Hepatocyte (in vitro differentiated cells): ENCODE measurements around the gene KAT7.

Source experiments
- EZH2 ChIP-seq: fragments of 200-600 bp; sonication (generic); IDR thresholded peaks from 2 replicates; pipeline ENCODE4 v1.6.1; 2016; ENCODE audit warnings: antibody characterized with exemption, mild to moderate bottlenecking, borderline replicate concordance
- EZH2phosphoT487 ChIP-seq: fragments of 200-600 bp; sonication (generic); IDR thresholded peaks from one replicate; pipeline ENCODE4 v1.6.1; 2018; ENCODE audit warnings: antibody characterized with exemption, mild to moderate bottlenecking, low read depth, moderate library complexity; ENCODE audit not compliant: unreplicated experiment, severe bottlenecking
- TF ChIP-seq, protein P1 (sequence below): fragments of 200-600 bp; sonication (generic); IDR thresholded peaks from 2 replicates; pipeline ENCODE4 v1.5.1; 2016; ENCODE audit warnings: antibody characterized with exemption, mild to moderate bottlenecking; ENCODE audit not compliant: poor library complexity

DNA sequence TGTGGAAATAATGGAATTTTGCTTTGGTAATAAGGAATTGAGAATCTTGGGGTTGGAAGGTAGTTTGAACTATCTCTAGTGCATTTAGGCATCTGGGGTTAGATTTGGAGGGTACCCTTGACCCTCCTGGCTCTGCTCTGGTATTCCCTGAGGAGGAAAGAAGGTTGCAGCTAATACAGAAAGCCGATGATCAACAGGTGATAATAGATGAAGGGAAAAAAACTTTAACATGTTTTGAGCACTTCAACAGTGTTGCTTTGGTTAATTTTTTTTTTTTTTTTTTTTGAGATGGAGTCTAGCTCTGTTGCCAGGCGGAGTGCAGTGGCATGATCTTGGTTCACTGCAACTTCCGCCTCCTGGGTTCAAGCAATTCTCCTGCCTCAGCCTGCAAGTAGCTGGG is 4.8 kb downstream of the KAT7 start:
- TF ChIP-seq EZH2phosphoT487 (no peak), EZH2 (no peak)
- TF ChIP-seq, protein P1, sequence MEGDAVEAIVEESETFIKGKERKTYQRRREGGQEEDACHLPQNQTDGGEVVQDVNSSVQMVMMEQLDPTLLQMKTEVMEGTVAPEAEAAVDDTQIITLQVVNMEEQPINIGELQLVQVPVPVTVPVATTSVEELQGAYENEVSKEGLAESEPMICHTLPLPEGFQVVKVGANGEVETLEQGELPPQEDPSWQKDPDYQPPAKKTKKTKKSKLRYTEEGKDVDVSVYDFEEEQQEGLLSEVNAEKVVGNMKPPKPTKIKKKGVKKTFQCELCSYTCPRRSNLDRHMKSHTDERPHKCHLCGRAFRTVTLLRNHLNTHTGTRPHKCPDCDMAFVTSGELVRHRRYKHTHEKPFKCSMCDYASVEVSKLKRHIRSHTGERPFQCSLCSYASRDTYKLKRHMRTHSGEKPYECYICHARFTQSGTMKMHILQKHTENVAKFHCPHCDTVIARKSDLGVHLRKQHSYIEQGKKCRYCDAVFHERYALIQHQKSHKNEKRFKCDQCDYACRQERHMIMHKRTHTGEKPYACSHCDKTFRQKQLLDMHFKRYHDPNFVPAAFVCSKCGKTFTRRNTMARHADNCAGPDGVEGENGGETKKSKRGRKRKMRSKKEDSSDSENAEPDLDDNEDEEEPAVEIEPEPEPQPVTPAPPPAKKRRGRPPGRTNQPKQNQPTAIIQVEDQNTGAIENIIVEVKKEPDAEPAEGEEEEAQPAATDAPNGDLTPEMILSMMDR: no peak
